Stimulated activated CD8-positive, alpha-beta memory T cell treated with anti-CD3 and anti-CD28 coated beads, Interleukin-4, amount 100 ng/mL, for 24 hours (primary cell): ENCODE results near the gene CYLD.

Source experiments
- DNase-seq: peaks from one replicate; pipeline ENCODE4 v3.0.0-alpha.2; 2020; ENCODE audit warnings: low read depth

CYLD gene

DNA sequence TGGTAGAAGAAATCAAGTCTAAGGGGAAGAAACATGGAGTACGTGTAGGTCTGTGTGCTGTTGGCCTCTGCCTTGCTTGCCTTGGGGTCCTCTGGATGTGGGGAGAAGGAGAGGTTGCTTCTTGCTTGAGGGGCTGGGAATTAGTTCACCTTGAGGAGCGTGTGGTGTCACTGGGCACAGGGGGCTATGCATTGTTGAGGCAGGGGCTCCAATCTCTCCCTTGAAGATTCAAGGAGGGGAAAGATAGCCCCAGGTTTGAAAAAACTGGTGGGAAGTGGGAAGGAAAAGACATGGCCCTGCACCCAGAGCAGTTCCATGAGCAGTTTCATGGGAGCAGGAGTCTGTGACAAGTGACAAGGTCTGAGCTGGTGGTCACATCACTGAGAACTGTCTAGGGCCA is 103.4 kb downstream of the CYLD start:
- DNase-seq: no peak

DNA sequence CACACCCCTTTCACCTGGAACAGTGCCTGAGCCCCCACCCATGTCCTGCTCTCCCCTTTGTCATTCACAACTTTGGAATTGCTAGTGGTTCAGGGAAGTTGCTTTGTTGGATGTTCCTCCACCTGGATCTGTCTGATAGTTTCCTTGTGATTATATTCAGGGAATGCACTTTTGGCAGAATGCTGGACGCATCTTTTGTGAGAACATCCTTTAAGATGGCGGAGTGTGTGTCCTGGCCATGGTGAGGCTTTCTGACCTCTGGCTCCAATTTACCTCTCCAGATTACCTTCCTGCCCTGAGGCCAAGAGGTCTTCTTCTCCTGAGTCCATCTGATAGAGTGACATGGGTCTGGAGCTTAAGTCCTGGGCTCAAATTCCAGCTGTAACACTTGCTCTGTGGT is 104.6 kb downstream of the CYLD start:
- DNase-seq: no peak

DNA sequence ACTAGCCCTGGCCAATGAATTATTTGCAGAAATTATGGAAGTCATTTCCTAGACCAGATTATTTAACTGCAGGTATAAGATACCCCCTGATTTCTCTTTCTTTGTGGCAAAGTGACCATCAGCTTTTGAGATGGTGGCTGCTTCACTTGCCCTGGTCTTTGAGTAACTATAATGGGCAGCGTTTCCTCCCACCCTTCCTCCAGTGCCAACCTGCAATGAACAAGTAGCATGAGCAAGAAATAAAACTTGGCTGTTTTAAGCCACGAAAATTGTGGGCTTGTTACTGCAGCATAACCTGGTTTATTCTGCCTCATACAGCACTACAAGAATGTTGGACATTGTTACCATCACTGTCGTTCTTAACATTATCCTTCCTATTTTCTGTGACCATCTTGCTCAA is 105.3 kb downstream of the CYLD start:
- DNase-seq: no peak

DNA sequence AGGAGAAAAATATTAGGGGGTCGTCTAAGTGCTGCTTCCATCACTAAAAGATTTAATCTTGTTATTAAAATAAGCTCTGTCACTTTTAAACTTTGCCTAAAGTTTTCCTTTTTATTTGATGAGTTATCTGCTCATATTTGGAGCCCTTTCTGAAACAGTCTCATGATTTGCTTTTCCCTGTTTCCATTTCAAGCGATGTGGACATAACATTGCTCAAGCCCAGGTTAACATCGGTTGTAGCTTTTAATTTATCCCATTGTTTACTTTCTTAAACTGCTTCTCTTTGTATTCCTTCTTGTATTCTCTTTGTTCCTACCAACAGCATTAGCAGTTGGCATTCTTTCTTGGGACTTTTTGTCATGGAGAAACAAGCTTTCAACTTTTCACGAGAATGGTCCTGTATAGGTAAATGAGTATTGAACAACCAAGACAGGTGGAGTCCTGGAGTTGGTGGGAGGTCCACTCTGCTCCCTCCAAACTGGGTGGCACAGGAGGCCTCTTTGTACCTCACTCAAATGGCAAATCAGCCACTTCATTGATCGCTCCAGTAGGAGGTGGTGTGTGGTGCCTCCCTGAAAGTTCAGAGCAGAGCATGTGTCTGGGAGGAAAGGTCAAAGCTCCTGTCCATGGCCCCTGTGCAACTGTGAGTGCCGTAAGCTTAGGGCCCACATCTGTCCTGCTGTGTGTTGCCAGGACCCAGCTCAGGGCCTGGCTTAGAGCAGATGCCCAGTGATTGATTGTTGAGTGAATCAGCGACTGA is 107.0 kb downstream of the CYLD start:
- DNase-seq: no peak
